WTC11 (cell line): ENCODE data around the gene PROX2. TPM values are rescaled to one million over a fixed set of nuclear protein-coding genes. Genes with fewer than 3 reads are reported as not detected.

Source experiments
- ATAC-seq: fragments of 200-7000 bp; cut with Tn5 transposase; 2 replicates; pipeline ENCODE4 v1.10.0; 2021; ENCODE audit warnings: mild to moderate bottlenecking, moderate library complexity
- Bru-seq: library from RNA; stranded (reverse); fragments of 400-500 nt; gene quantifications from one replicate; lab custom pipeline; 2021; lab: Mats Ljungman, UMichigan
- CTCF ChIA-PET: fragments of 300-600 bp; sonication (Branson Sonifier 250); formaldehyde crosslinking; loops from one replicate; lab custom pipeline; 2021; ENCODE audit warnings: antibody characterized with exemption; lab: Charles Lee
- POLR2A ChIA-PET: fragments of 350-600 bp; sonication (Branson Sonifier 250); formaldehyde crosslinking; loops from one replicate; lab custom pipeline; 2021; ENCODE audit warnings: antibody characterized with exemption; lab: Charles Lee
- DNase-seq: peaks from one replicate; pipeline ENCODE4 v3.0.0; 2021; ENCODE audit warnings: low spot score
- H3K27ac Mint-ChIP-seq: 2 replicates; pipeline ENCODE4 v1.8.0; 2021; ENCODE audit warnings: mixed read lengths
- H3K27me3 Mint-ChIP-seq: 2 replicates; pipeline ENCODE4 v1.8.0; 2021; ENCODE audit warnings: low read depth, mild to moderate bottlenecking, moderate library complexity, mixed read lengths
- H3K36me3 Mint-ChIP-seq: 2 replicates; pipeline ENCODE4 v1.8.0; 2021; ENCODE audit warnings: mixed read lengths
- H3K4me1 Mint-ChIP-seq: 2 replicates; pipeline ENCODE4 v1.8.0; 2022; ENCODE audit warnings: mixed read lengths
- H3K4me3 Mint-ChIP-seq: 2 replicates; pipeline ENCODE4 v1.8.0; 2021; ENCODE audit warnings: mild to moderate bottlenecking, moderate library complexity, mixed read lengths
- H3K9me3 Mint-ChIP-seq: 2 replicates; pipeline ENCODE4 v1.8.0; 2021; ENCODE audit warnings: mixed read lengths
- ATF1 ChIP-seq: sonication (generic); formaldehyde crosslinking; IDR thresholded peaks from 2 replicates; pipeline ENCODE4 v1.8.1; 2023; ENCODE audit warnings: mild to moderate bottlenecking, moderate library complexity, missing genetic modification reagents
- CBFB ChIP-seq: sonication (generic); formaldehyde crosslinking; IDR thresholded peaks from 2 replicates; pipeline ENCODE4 v1.8.1; 2022; ENCODE audit warnings: mild to moderate bottlenecking, low read depth, missing genetic modification reagents
- CREB1 ChIP-seq: sonication (generic); formaldehyde crosslinking; IDR thresholded peaks from 2 replicates; pipeline ENCODE4 v1.8.0; 2023; ENCODE audit warnings: mild to moderate bottlenecking, missing genetic modification reagents
- IRF2 ChIP-seq: sonication (generic); formaldehyde crosslinking; IDR thresholded peaks from 2 replicates; pipeline ENCODE4 v1.8.0; 2022; ENCODE audit warnings: low read depth, missing genetic modification reagents, borderline replicate concordance
- JAZF1 ChIP-seq: fragments of 250-450 bp; sonication (Bioruptor Pico); IDR thresholded peaks from 2 replicates; pipeline ENCODE4 v1.9.0; 2021; ENCODE audit warnings: moderate library complexity, mild to moderate bottlenecking, inconsistent platforms
- NFYB ChIP-seq: sonication (generic); formaldehyde crosslinking; conservative IDR thresholded peaks from 2 replicates; pipeline ENCODE4 v1.8.0; 2022; ENCODE audit warnings: low read depth, missing genetic modification reagents
- SMAD3 ChIP-seq: sonication (generic); formaldehyde crosslinking; IDR thresholded peaks from 2 replicates; pipeline ENCODE4 v1.8.0; 2022; ENCODE audit warnings: missing genetic modification reagents, mild to moderate bottlenecking, borderline replicate concordance
- ZNF263 ChIP-seq: sonication (generic); formaldehyde crosslinking; IDR thresholded peaks from 2 replicates; pipeline ENCODE4 v1.8.1; 2022; ENCODE audit warnings: low read depth, mild to moderate bottlenecking, moderate library complexity, missing genetic modification reagents
- ZNF317 ChIP-seq: sonication (generic); formaldehyde crosslinking; IDR thresholded peaks from 2 replicates; pipeline ENCODE4 v1.8.1; 2023; ENCODE audit warnings: low read depth, mild to moderate bottlenecking, moderate library complexity, missing genetic modification reagents, borderline replicate concordance
- ZNF416 ChIP-seq: fragments of 250-450 bp; sonication (Bioruptor Pico); IDR thresholded peaks from 2 replicates; pipeline ENCODE4 v1.9.0; 2021; ENCODE audit warnings: mild to moderate bottlenecking, inconsistent platforms
- long read RNA-seq, 3 experiments: library from RNA in 1 of 3; library from capped mRNA in 1 of 3; library from polyadenylated mRNA in 1 of 3; unstranded in 2 of 3; stranded (forward) in 1 of 3; transcript quantifications; one replicate each; pipeline ENCODE4 v2.0.0, GENCODE V29; 2021
- total RNA-seq: library from RNA; stranded (reverse); gene quantifications from 3 replicates; pipeline ENCODE4 v1.2.3, GENCODE V29; 2021
- TF ChIP-seq, protein P1 (sequence below): sonication (generic); formaldehyde crosslinking; IDR thresholded peaks from 2 replicates; pipeline ENCODE4 v1.8.1; 2022; ENCODE audit warnings: low read depth, mild to moderate bottlenecking, moderate library complexity, missing genetic modification reagents, borderline replicate concordance
- TF ChIP-seq, protein P2 (sequence below): sonication (generic); formaldehyde crosslinking; IDR thresholded peaks from 2 replicates; pipeline ENCODE4 v1.8.0; 2022; ENCODE audit warnings: missing genetic modification reagents
- TF ChIP-seq, protein P3 (sequence below): sonication (generic); formaldehyde crosslinking; IDR thresholded peaks from 2 replicates; pipeline ENCODE4 v1.8.0; 2022; ENCODE audit warnings: mild to moderate bottlenecking, missing genetic modification reagents
- TF ChIP-seq, protein P4 (sequence below): sonication (generic); formaldehyde crosslinking; IDR thresholded peaks from 2 replicates; pipeline ENCODE4 v1.8.0; 2022; ENCODE audit warnings: mild to moderate bottlenecking, missing genetic modification reagents
- TF ChIP-seq, protein P5 (sequence below): sonication (generic); formaldehyde crosslinking; IDR thresholded peaks from 2 replicates; pipeline ENCODE4 v1.8.1; 2022; ENCODE audit warnings: mild to moderate bottlenecking, moderate library complexity, missing genetic modification reagents

PROX2 gene, protein sequence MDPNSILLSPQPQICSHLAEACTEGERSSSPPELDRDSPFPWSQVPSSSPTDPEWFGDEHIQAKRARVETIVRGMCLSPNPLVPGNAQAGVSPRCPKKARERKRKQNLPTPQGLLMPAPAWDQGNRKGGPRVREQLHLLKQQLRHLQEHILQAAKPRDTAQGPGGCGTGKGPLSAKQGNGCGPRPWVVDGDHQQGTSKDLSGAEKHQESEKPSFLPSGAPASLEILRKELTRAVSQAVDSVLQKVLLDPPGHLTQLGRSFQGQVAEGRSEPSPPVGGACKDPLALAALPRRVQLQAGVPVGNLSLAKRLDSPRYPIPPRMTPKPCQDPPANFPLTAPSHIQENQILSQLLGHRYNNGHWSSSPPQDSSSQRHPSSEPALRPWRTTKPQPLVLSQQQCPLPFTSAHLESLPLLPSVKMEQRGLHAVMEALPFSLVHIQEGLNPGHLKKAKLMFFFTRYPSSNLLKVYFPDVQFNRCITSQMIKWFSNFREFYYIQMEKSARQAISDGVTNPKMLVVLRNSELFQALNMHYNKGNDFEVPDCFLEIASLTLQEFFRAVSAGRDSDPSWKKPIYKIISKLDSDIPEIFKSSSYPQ
- total RNA-seq (0.04 to 0.27 TPM in 2 of 3 replicates, not detected in the other), Bru-seq, nascent RNA (percentile 18 among the genes with signal in this experiment)
- long read RNA-seq, experiment 1: 0 reads
- long read RNA-seq, experiment 2: 0 reads
- long read RNA-seq, experiment 3: 0 reads

DNA sequence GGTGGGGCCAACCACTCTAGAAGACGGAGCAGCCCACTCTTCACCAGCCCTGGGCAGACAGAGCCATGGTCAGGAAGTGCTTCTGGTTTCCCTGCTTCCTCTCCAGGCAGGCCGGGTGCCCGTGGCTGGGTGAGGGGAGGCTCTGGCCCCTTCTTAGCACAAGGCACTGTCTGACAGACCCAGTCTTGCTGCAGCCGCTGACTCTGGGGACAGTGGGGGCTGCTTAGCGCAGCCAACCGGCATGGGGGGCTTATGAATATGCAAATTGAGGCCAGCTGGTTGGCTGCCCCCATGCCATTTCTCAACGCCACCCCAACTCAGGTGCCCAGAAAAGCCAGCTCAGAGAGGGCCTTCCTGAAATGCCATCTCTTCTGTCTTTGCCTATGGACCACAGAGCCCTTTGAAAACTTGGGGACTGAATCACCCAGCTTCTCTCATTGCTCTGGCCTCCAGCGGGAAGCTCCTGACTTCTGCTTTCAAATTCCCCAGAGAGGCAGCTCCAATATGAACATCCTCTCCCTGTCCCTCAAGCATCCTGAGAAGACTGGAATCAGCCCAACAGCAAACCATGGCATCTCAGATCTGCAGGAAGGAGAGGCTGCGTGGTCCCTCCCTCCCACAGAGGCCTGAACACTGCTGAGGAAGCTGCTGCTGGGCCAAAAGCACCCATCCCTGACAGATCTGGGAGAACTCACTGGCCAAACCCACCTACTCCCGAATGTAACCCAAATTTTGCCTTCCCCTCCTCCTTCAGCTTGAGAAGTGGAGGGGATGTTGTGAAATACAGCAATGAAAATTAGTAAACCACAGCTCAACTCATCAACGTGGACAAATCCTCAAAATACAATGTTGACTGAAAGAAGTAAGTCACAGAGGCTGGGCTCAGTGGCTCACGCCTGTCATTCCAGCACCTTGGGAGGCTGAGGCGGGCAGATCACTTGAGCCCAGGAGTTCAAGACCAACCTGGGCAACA, at the start of gene PROX2:
Gene PROX2 (minus strand): TSS at position 205 of the 973 bp plus-strand sequence. CDS start 12,311 bp downstream, outside the sequence.
- no peaks in the 10 kb centered on the region for H3K9me3 Mint-ChIP-seq

DNA sequence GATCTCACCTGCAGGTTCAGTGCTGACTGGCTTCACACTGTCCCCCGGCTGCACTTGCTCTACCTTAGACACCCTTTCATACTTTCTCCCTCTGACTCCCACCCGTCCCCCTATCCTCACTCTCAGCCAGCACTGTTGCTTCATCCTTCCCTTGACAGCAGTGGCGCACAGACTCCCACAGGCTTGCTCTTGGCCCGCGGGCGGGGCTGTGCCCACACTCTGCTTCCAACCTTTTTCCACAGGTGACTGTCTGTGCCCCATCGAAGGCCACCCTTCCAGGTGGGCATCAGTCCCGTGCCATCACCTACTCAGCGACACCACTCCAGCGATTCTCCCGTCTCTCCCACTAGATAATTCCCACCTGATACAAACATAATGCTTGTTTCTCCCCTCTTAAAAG, 48.1 kb upstream of the PROX2 start:
- ATAC-seq: no peak
- no peak for DNase-seq
- H3K27ac Mint-ChIP-seq: no peak overlapping the region
- H3K27me3 Mint-ChIP-seq: peaks cover 3% of the 10 kb centered on the region; the same call in 1 of the 2 replicates
- no peaks in the 10 kb centered on the region for H3K36me3 Mint-ChIP-seq
- CTCF ChIA-PET: interaction anchor here (0.9 to 4.8 kb wide), 6 partner anchors 18 to 165 kb away, joined by 3 to 62 read pairs (median 6); partner anchors contain the start of gene PGF
- H3K4me3 Mint-ChIP-seq: no peak overlapping the region
- 0 out of 2 replicates have a peak, but pooled peaks cover 3% of the 10 kb centered on the region for H3K4me1 Mint-ChIP-seq
- no peaks in the 10 kb centered on the region for H3K9me3 Mint-ChIP-seq
- POLR2A ChIA-PET: no interaction called here
- TF ChIP-seq ATF1 (CRISPR knock-in tag) (no peak), ZNF416 (no peak), IRF2 (CRISPR knock-in tag) (no peak), CREB1 (no peak), ZNF317 (CRISPR knock-in tag) (no peak), CBFB (no peak), SMAD3 (no peak), ZNF263 (no peak), JAZF1 (CRISPR knock-in tag) (no peak), NFYB (no peak)
- TF ChIP-seq, protein P1, sequence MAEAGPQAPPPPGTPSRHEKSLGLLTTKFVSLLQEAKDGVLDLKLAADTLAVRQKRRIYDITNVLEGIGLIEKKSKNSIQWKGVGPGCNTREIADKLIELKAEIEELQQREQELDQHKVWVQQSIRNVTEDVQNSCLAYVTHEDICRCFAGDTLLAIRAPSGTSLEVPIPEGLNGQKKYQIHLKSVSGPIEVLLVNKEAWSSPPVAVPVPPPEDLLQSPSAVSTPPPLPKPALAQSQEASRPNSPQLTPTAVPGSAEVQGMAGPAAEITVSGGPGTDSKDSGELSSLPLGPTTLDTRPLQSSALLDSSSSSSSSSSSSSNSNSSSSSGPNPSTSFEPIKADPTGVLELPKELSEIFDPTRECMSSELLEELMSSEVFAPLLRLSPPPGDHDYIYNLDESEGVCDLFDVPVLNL (CRISPR knock-in tag): no peak
- TF ChIP-seq, protein P2, sequence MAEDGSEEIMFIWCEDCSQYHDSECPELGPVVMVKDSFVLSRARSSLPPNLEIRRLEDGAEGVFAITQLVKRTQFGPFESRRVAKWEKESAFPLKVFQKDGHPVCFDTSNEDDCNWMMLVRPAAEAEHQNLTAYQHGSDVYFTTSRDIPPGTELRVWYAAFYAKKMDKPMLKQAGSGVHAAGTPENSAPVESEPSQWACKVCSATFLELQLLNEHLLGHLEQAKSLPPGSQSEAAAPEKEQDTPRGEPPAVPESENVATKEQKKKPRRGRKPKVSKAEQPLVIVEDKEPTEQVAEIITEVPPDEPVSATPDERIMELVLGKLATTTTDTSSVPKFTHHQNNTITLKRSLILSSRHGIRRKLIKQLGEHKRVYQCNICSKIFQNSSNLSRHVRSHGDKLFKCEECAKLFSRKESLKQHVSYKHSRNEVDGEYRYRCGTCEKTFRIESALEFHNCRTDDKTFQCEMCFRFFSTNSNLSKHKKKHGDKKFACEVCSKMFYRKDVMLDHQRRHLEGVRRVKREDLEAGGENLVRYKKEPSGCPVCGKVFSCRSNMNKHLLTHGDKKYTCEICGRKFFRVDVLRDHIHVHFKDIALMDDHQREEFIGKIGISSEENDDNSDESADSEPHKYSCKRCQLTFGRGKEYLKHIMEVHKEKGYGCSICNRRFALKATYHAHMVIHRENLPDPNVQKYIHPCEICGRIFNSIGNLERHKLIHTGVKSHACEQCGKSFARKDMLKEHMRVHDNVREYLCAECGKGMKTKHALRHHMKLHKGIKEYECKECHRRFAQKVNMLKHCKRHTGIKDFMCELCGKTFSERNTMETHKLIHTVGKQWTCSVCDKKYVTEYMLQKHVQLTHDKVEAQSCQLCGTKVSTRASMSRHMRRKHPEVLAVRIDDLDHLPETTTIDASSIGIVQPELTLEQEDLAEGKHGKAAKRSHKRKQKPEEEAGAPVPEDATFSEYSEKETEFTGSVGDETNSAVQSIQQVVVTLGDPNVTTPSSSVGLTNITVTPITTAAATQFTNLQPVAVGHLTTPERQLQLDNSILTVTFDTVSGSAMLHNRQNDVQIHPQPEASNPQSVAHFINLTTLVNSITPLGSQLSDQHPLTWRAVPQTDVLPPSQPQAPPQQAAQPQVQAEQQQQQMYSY (CRISPR knock-in tag): no peak
- TF ChIP-seq, protein P3, sequence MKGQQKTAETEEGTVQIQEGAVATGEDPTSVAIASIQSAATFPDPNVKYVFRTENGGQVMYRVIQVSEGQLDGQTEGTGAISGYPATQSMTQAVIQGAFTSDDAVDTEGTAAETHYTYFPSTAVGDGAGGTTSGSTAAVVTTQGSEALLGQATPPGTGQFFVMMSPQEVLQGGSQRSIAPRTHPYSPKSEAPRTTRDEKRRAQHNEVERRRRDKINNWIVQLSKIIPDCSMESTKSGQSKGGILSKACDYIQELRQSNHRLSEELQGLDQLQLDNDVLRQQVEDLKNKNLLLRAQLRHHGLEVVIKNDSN (CRISPR knock-in tag): no peak
- TF ChIP-seq, protein P4, sequence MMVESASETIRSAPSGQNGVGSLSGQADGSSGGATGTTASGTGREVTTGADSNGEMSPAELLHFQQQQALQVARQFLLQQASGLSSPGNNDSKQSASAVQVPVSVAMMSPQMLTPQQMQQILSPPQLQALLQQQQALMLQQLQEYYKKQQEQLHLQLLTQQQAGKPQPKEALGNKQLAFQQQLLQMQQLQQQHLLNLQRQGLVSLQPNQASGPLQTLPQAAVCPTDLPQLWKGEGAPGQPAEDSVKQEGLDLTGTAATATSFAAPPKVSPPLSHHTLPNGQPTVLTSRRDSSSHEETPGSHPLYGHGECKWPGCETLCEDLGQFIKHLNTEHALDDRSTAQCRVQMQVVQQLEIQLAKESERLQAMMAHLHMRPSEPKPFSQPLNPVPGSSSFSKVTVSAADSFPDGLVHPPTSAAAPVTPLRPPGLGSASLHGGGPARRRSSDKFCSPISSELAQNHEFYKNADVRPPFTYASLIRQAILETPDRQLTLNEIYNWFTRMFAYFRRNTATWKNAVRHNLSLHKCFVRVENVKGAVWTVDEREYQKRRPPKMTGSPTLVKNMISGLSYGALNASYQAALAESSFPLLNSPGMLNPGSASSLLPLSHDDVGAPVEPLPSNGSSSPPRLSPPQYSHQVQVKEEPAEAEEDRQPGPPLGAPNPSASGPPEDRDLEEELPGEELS: no peak

More for the DNA sequence above, at the start of gene PROX2:
- ChIA-PET POLR2A (interaction anchor here (0.6 to 1.3 kb wide), 2 partner anchors 30 to 783 kb away, joined by 3 read pairs; no protein-coding TSS in a partner anchor), CTCF (interaction anchor here (0.7 to 9.6 kb wide), 9 partner anchors 10 to 383 kb away, joined by 3 to 133 read pairs (median 4); no protein-coding TSS in a partner anchor)
- peak; percentile 71 for ATAC-seq
- H3K4me1 Mint-ChIP-seq: peaks cover 16% of the 10 kb centered on the region
- H3K27me3 Mint-ChIP-seq: no peaks in the 10 kb centered on the region
- DNase-seq: peak; percentile 28
- TF ChIP-seq, protein P5, sequence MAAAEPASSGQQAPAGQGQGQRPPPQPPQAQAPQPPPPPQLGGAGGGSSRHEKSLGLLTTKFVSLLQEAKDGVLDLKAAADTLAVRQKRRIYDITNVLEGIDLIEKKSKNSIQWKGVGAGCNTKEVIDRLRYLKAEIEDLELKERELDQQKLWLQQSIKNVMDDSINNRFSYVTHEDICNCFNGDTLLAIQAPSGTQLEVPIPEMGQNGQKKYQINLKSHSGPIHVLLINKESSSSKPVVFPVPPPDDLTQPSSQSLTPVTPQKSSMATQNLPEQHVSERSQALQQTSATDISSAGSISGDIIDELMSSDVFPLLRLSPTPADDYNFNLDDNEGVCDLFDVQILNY (CRISPR knock-in tag): no peak
- no peak within 1 kb of the TSS for H3K27ac Mint-ChIP-seq
- H3K4me3 Mint-ChIP-seq: no peak within 1 kb of the TSS
- no peaks in the 10 kb centered on the region for H3K36me3 Mint-ChIP-seq
